Measurements from ENCODE around the gene UBLCP1.
A peak's percentile ranks its signal among the peaks of the same experiment; 100 is the strongest.
"Not testable (repeated sequence)": the region's sequence is repeated elsewhere in the genome, so short reads cannot be mapped to it uniquely, and the experiment has no call there.

Gene UBLCP1

GRCh38 chr5:159252195-159252594 is 10.9 kb upstream of the UBLCP1 start:
- DNase-seq (ENCODE audit: low read depth in 2 of 2) = no peak

DNA sequence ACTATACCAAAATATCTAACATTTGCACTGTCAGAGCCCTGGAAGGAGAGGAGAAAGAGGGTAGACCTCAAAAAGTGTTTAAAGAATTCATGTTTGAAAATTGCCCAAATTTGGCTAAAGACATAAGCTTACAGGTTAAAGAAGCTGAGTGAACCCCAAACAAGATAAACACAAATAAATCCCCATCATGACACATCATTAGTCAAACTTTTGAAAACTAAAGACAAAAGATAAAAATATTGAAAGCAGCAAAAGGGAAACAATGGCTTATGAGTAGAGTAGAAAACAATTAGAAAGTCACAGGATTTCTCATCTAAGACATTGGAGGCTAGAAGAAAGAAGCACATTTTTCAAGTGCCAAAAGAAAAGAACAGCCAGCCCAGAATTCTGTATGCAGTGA is 6.1 kb upstream of the UBLCP1 start:
- no peak for DNase-seq (ENCODE audit: low read depth in 2 of 2)

GRCh38 chr5:159257629-159258283 is 5.3 kb upstream of the UBLCP1 start:
- no peak for DNase-seq (ENCODE audit: low read depth in 2 of 2)

DNA sequence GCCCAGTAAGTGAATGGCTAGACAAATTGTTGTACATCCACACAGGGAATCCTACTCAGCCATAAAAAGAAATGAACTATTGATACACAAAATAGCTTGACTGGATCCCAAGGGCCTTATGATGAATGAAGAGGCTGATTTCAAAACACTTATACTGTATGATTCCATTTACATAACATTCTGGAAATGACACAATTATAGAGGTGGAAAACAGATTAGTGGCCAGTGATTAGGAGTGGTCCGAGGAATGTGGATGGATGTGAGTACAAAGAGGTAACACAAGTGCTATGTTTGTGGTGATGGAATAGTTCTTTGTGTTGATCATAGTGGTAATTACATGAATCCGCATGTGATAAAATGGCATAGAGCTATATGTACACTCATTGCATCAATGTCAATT is 4.7 kb upstream of the UBLCP1 start:
- DNase-seq (ENCODE audit: low read depth in 2 of 2) = no peak

DNA sequence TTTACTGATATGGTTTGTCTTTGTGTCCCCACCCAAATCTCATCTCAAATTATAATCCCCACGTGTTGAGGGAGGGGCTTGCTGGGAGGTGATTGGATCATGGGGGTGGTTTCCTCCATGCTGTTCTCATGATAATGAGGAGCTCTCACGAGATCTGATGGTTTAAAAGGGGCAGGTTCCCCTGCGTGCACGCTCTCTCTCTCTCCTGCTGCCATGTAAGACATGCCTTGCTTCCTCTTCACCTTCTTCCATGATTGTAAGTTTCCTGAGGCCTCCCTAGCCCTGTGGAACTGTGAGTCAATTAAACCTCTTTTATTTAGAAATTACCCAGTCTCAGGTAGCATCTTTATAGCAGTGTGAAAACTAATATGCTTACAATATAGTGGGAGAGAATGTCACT is 2.9 kb upstream of the UBLCP1 start:
- DNase-seq (ENCODE audit: low read depth in 2 of 2) = not testable (repeated sequence)

GRCh38 chr5:159262472-159262858 is 625 bp upstream of the UBLCP1 start:
- DNase-seq (ENCODE audit: low read depth in 2 of 2) = no peak

- no peak for DNase-seq (ENCODE audit: low read depth in 2 of 2)
Observed at GRCh38 chr5:159263569-159263905, 447 bp downstream of the UBLCP1 start.

DNA sequence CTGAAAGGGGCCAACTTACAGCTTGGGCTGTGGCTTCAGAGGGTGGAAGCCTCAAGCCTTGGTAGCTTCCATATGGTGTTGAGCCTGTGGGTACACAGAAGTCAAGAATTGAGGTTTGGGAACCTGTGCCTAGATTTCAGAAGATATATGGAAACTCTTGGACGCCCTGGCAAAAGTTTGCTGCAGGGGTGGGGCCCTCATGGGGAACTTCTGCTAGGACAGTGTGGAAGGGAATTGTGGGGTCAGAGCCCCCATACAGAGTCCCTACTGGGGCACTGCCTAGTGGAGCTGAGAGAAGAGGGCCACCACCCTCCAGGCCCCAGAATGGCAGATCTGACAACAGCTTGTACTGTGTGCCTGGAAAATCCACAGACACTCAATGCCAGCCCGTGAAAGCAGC is 3.7 kb downstream of the UBLCP1 start:
- DNase-seq (ENCODE audit: low read depth in 2 of 2) = not testable (repeated sequence)

GRCh38 chr5:159269723-159270122 is 6.6 kb downstream of the UBLCP1 start:
- DNase-seq (ENCODE audit: low read depth in 2 of 2) = no peak

DNA sequence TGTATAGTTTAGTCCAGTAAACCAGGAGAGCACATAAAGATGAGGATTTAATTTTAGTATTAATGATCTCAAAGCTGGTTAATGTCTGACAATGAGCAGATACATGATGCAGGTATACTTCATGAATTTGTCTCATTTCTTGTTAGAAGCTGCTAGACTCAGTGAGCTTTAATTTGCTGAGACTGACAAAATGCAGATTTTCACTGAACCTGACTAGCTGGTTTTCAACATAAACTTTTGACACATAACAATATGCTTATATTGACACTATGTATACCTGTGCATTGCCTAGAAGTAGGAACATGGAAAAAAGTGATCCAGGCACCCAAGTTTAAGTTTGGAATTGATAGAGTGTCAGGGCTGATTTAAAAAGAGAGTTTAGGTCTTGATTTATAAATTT is 10.8 kb downstream of the UBLCP1 start:
- DNase-seq (ENCODE audit: low read depth in 2 of 2) = no peak

GRCh38 chr5:159274676-159275075 is 11.6 kb downstream of the UBLCP1 start:
- DNase-seq (ENCODE audit: low read depth in 2 of 2) = no peak

DNA sequence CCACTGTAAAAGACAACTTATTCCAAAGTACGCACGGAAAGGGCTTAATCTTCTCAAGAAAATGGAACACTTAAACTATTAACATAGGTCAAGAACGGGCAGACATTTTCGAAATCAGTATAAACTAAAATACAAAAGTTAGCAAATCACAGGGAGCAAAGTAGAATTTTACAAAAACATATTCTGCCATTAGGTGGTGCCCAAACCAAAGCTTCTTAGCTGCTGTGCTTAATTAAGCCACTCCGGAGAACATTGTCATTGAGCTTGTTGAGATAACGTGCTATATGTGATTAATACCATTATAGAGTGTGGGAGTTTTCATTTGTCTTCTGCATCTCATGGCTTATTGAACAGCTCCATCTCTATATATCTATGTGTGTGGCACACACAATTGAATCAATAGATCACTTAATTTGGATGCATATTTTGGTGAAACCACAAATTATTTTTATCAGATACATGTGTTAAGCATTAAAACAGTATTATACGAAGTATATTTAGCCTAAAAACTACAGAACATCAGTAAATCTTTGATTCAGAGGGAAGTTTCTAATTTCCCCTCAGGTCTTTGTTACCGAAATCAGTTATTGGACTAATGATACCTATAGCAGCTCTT is 23.4 kb downstream of the UBLCP1 start:
- DNase-seq (ENCODE audit: low read depth in 2 of 2) = no peak

DNA sequence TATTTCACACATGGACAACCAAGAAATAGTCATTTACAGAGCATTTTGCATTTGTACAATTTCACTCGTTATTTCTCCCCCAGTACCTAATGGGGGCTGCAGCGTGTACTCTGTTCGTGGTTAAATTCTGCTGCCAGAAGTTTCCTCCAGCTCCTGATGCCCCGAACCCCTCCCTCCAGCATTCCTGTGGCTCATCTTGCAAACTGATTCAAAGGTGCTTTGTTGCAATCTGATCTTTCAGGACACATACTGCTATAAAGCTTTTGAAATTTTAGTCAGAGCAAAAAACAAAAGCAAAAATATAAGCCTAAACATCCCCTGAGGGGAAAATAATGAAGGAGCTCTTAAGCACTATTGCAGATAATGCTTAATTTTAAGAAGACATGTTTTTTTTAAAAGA is 27.7 kb downstream of the UBLCP1 start:
- DNase-seq (ENCODE audit: low read depth in 2 of 2) = no peak

DNA sequence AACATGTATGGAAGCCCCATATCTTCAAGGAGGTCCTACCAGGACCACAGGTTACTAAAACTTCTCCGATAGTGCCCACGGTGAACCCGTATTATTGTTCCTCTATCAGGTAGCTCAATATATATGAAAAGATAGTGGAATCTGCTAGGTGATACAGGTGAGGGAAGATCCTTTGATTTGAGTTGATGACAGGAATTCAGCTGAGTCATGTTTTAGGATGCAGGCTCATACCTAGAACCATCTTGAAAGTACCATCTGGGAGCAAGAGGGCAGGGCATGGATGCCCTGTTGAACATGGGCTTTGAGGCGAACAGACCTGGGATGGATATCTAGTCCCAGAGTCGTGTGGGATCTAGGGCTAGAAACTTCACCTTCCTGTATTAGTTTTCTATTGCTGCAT is 31.8 kb downstream of the UBLCP1 start:
- no peak for DNase-seq (ENCODE audit: low read depth in 2 of 2)

GRCh38 chr5:159297300-159297699 is 34.2 kb downstream of the UBLCP1 start:
- DNase-seq (ENCODE audit: low read depth in 2 of 2) = not testable (repeated sequence)

DNA sequence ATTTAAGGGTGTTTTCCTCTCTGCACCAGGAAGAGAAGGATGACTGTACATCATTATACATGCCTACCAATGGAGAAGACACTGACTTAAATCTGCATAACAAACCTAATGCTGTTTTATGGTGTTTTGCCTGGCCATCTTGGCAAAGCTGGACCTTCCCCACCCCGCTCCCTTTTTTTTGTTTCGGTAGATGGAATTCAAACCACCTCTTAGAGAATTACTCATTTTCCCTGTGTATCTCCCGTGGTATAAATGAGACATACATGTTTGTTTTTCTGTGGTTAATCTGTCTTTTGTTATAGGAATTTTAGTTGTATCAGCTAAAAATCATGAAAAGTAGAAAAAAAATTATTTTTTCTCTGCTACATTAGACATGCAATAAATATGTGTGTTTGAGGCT is 38.4 kb downstream of the UBLCP1 start:
- DNase-seq (ENCODE audit: low read depth in 2 of 2) = no peak

GRCh38 chr5:159301929-159302860 is 39.1 kb downstream of the UBLCP1 start:
- DNase-seq (ENCODE audit: low read depth in 2 of 2) = not testable (repeated sequence)

- DNase-seq (ENCODE audit: low read depth in 2 of 2) = no peak
Observed at GRCh38 chr5:159303286-159303685, 40.2 kb downstream of the UBLCP1 start.

- no peak for DNase-seq (ENCODE audit: low read depth in 2 of 2)
Observed at GRCh38 chr5:159304961-159305595, 42.0 kb downstream of the UBLCP1 start.

DNA sequence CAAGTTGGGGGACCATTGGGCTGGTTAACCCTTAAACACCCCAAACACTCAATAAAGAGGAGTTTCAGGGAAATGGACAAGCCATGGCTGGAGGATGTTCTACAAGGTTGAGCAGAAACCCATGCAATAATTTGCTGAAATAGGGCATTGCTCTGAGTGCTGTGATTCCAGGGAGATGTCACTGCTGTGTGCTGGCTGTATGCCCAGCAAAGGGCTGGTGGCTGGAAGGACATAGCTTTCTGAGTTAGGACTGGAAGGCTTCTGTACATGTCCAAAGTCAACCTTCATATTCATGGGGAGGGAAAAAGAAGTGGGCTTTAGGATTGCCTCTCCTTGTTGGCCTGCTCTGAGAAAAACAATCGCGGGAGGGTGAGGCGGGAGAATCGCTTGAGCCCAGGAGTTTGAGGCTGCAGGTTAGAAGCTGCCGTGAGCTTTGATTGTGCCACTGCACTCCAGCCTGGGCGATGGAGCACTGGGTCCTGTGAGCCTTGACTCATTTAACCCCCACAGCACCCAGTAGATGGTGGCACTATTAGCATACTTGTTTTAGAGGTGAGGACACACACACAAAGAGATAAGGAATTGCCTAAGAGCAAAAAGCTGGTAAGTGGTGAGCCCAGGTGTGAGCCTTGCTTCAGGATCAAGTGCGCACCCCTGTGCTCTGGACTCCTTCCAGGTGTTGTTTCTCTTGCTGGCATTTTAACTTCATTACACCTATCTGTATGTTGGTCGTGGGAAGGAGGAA is 46.8 kb downstream of the UBLCP1 start:
- no peak for DNase-seq (ENCODE audit: low read depth in 2 of 2)

DNA sequence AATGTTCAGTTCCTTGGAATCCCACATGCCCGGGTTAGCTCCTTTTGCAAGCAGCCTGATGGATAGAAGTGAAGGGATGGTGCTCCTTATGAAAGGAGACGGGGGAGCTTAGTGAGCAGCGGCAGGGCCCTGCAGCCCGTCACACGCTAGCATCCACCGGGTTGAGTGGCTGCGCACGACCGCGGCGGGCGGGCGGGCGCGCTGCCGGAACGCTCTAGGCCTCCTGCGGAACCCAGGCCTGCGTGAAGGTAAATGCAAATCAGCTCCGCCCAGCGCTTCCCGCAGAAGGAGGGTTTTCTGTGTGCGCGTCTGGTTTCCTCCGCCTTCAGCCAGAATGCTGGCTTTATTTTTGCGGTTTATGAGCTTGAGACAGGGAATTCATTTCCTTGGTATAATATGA is 47.4 kb downstream of the UBLCP1 start:
- peak in 1 of 2 experiments; percentile 11 for DNase-seq (ENCODE audit: low read depth in 2 of 2)

DNA sequence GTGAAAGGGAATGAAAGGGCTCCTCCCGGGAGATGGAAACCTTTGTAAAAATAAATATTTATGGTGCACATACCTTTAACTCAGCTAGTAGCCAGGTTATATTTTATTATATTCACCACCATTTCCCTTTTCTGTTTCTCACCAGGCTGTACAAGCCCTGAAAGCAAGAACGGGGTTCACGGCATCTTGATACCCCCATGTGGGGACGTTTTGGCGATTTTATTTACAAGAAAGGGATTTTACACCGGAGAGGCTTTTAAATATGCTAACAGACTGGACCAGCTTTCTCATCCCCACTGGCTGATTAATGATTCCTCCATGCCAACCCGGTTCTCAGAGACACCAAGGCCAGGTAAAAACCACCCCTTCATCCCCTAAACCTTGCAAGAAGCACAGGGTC is 48.0 kb downstream of the UBLCP1 start:
- no peak for DNase-seq (ENCODE audit: low read depth in 2 of 2)
